Measurements from ENCODE around the gene TMEM88. TPM values are rescaled to one million over a fixed set of nuclear protein-coding genes. Genes with fewer than 3 reads are reported as not detected.

Gene TMEM88
- total and polyA plus RNA-seq, 2 of the 13 experiments (the other 11 are each of a cell fraction or from before 2014, with no cell fraction given), result 0.31 to 0.66 TPM

DNA sequence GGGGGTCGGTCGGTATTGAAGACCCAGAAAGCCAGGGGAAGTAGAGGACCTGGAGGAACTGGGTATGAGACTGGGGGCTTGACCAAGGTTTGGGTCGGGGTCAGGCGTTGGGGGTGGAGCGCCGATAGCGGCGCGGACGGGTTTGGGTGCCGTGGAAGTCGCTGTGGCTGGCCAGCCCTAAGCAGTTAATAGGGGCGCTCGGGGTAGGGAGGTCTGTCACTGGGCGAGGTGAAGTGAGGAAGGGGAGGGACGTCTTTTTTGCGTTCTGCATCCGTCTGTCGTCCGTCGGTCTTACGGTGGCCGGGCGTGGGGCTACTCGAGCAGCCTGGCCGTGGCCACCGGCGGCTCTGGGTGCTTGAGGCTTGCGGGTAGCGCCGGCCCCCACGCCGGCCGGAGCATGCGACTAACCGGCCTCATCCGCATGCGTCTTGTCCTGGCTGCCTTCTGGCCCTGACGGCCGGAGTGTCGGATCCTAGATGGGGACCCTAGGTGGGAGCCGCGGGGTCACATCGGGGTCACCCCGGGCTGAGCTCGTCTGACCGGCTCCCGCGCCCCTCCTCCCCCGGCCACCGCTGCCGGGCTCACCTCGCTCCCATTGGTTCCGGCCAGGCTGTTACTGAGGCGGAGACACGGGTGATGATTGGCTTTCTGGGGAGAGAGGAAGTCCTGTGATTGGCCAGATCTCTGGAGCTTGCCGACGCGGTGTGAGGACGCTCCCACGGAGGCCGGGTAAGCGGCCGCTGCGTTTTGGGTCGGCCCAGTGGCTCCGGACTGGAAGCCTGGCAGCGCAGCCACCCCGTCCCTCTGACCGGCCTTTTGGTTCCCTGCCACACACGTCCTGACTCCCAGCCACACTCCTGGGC is 10.3 kb upstream of the TMEM88 start (continued):
- TF ChIP-seq ZNF205 (CRISPR knock-in tag; IDR thresholded peaks at IDR 0.05) (0 out of 2 replicates have a peak, but pooled peaks have one; percentile 34), DZIP1 (CRISPR knock-in tag; IDR thresholded peaks at IDR 0.05) (0 out of 2 replicates have a peak, but pooled peaks have one; percentile 31), CEBPG (CRISPR knock-in tag; IDR thresholded peaks at IDR 0.05) (no peak), POLR2G (IDR thresholded peaks at IDR 0.05; ENCODE audit: low read depth, low read length) (peak; percentile 54; the same call in 1 of the 2 replicates), PRPF4 (IDR thresholded peaks at IDR 0.05; ENCODE audit: low read depth, low read length, poor library complexity, severe bottlenecking) (no peak), ZSCAN29 (CRISPR knock-in tag; conservative IDR thresholded peaks at IDR 0.05) (no peak), HMGXB3 (CRISPR knock-in tag; IDR thresholded peaks at IDR 0.05; ENCODE audit: borderline replicate concordance) (peak; percentile 49; the same call in 1 of the 2 replicates), HIVEP1 (CRISPR knock-in tag; IDR thresholded peaks at IDR 0.05) (no peak), PATZ1 (CRISPR knock-in tag; IDR thresholded peaks at IDR 0.05) (peak; percentile 51)
- TF ChIP-seq, protein P1, sequence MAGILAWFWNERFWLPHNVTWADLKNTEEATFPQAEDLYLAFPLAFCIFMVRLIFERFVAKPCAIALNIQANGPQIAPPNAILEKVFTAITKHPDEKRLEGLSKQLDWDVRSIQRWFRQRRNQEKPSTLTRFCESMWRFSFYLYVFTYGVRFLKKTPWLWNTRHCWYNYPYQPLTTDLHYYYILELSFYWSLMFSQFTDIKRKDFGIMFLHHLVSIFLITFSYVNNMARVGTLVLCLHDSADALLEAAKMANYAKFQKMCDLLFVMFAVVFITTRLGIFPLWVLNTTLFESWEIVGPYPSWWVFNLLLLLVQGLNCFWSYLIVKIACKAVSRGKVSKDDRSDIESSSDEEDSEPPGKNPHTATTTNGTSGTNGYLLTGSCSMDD (CRISPR knock-in tag; IDR thresholded peaks at IDR 0.05), result no peak

Measured in HepG2 (cell line).